ENCODE results near the gene COX4I2.
"Not testable (repeated sequence)": the region's sequence is repeated elsewhere in the genome, so short reads cannot be mapped to it uniquely, and the experiment has no call there.

The COX4I2 gene

DNA sequence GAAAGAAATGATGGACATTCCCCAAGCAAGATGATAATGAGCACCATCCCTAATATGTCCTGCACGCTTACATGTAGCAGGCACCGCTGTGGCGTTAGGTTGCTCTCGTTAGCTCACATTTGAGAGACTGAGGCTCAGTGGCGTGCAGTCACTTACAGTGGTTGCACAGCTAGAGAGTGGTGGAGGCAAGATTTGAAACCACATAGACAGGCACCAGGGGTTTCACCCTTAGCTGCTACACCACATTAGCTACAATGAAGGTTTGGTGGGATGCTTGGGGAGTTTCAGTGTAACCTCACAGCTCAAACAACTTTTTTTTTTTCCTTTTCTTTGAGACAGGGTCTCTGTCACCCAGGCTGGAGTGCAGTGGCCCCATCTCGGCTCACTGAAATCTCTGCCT, 3.7 kb downstream of the COX4I2 start:
- in situ Hi-C loops (cut with MboI; ENCODE audit: low sequenced_read_pairs, unreplicated experiment) = no loop called here
- DNase-seq (ENCODE audit: low spot score) = no peak
- TF ChIP-seq, protein P1, sequence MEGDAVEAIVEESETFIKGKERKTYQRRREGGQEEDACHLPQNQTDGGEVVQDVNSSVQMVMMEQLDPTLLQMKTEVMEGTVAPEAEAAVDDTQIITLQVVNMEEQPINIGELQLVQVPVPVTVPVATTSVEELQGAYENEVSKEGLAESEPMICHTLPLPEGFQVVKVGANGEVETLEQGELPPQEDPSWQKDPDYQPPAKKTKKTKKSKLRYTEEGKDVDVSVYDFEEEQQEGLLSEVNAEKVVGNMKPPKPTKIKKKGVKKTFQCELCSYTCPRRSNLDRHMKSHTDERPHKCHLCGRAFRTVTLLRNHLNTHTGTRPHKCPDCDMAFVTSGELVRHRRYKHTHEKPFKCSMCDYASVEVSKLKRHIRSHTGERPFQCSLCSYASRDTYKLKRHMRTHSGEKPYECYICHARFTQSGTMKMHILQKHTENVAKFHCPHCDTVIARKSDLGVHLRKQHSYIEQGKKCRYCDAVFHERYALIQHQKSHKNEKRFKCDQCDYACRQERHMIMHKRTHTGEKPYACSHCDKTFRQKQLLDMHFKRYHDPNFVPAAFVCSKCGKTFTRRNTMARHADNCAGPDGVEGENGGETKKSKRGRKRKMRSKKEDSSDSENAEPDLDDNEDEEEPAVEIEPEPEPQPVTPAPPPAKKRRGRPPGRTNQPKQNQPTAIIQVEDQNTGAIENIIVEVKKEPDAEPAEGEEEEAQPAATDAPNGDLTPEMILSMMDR (IDR thresholded peaks at IDR 0.05; ENCODE audit: borderline replicate concordance, control extremely low read depth, extremely low read depth, insufficient read depth, missing control alignments) = no peak

DNA sequence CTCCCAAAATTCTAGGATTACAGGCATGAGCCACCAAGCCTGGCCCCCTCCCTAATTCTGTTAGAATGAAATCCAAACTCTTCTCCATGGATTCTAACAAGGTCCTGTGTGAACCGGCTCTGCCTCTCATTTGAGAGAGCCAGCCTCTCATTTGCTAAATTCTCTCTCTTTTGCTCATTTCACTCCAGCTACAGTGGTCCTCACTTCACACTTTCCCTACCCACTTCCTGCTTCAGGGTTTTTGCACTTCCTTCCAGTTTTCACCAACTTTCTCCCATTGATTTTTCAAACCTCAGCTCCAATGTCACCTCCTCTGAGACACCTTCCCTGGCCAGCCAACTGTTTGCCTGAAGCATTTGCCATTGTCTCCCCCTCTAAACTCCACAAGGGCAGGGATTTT, 5.1 kb downstream of the COX4I2 start:
- DNase-seq (ENCODE audit: low spot score) = no peak
- in situ Hi-C loops (cut with MboI; ENCODE audit: low sequenced_read_pairs, unreplicated experiment) = no loop called here
- TF ChIP-seq, protein P1 (IDR thresholded peaks at IDR 0.05; ENCODE audit: borderline replicate concordance, control extremely low read depth, extremely low read depth, insufficient read depth, missing control alignments) = no peak

DNA sequence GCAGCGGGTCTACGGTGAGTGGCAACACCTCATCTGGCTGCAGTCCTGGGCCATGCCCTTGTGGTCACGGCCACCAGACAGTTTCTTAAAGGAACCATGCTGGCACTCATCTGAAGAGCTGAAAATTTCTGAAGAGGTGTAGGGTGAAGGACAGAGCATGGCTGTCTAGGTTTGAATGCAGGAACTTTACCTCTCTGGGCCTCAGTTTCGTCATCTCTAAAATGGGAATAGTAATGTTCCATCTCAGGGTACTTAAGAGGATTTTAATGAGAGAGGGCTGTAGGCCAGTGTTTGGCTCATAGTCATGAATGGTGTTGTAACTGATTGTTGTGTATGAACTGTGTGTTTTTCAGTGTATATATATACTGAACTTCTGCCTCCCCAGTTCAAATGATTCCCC, 5.8 kb downstream of the COX4I2 start:
- in situ Hi-C loops (cut with MboI; ENCODE audit: low sequenced_read_pairs, unreplicated experiment) = no loop called here
- DNase-seq (ENCODE audit: low spot score) = no peak
- TF ChIP-seq, protein P1 (IDR thresholded peaks at IDR 0.05; ENCODE audit: borderline replicate concordance, control extremely low read depth, extremely low read depth, insufficient read depth, missing control alignments) = no peak

DNA sequence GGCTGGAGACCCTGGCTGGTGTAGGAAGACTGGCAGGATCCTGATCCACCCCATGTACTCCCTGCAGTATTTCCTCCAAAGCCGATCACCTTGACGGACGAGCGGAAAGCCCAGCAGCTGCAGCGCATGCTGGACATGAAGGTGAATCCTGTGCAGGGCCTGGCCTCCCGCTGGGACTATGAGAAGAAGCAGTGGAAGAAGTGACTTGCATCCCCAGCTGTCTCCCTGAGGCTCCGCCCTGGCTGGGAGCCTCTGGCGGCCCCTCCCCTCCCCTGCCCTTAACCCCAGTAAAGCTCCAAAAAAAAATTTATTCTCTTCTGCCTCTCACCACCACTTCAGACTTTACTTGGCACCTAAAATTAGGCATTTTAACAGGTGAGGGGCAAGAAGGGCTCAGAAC, 7.0 kb downstream of the COX4I2 start:
- TF ChIP-seq, protein P1 (IDR thresholded peaks at IDR 0.05; ENCODE audit: borderline replicate concordance, control extremely low read depth, extremely low read depth, insufficient read depth, missing control alignments) = no peak
- no peak for DNase-seq (ENCODE audit: low spot score)
- in situ Hi-C loops (cut with MboI; ENCODE audit: low sequenced_read_pairs, unreplicated experiment) = no loop called here

DNA sequence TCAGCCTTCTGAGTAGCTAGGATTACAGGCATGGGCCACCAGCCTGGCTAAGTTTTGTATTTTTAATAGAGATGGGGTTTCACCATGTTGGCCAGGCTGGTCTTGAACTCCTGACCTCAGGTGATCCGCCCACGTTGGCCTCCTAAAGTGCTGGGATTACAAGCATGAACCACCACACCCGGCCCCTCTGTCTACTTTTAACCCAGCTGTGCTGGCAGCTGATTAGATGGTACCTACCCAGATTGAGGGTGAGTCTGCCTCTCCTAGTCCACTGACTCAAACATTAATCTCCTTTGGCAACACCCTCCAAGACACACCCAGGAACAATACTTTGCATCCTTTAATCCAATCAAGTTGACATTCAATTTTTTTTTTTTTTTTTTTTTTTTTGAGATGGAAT, 10.4 kb downstream of the COX4I2 start:
- DNase-seq (ENCODE audit: low spot score) = not testable (repeated sequence)

DNA sequence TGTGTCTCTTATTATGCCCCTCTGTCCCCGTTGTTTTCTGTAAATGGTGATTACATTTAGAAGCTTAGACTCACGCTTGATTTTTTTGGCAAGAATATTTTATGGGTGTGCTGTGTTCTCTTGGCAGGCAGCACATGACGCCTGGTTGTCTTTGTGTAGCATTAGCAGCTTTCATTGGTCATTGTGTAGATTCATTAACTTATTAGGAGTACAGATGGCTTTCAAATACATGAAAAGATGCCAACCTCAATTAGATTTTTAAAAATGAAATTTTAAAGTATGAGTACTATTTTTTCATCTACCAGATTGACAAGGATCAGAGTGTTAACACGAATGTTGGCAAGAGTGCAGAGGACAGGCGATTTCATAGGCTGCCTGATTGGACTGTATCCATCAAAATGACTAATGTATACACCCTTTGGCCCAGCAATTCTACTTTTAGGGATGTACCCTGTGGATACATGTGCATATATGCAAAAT, 15.2 kb downstream of the COX4I2 start:
- TF ChIP-seq, protein P1 (IDR thresholded peaks at IDR 0.05; ENCODE audit: borderline replicate concordance, control extremely low read depth, extremely low read depth, insufficient read depth, missing control alignments) = no peak
- in situ Hi-C loops (cut with MboI; ENCODE audit: low sequenced_read_pairs, unreplicated experiment) = no loop called here
- no peak for DNase-seq (ENCODE audit: low spot score)

More for the DNA sequence above, 10.4 kb downstream of the COX4I2 start:
- in situ Hi-C loops (cut with MboI; ENCODE audit: low sequenced_read_pairs, unreplicated experiment) = not testable (repeated sequence)

DNA sequence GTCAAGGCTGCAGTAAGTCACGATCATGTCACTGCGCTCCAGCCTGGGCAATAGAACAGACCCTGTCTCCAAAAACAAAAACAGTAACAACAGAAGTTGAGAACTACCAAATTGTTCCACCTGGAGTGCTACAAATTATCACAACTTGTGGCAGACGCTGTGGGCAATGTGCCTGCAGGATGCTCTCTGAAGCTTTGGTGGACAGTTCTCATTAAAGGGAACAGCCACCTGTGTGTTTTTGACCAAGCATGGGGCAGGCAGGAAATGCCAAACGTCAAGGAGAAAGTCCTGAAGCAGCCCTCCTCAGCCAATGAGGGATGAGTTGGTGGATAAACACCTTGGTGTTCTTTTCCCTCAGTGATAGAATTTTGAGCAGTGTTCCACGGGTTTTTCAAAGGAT, 15.8 kb downstream of the COX4I2 start:
- TF ChIP-seq, protein P1 (IDR thresholded peaks at IDR 0.05; ENCODE audit: borderline replicate concordance, control extremely low read depth, extremely low read depth, insufficient read depth, missing control alignments) = no peak
- DNase-seq (ENCODE audit: low spot score) = no peak
- in situ Hi-C loops (cut with MboI; ENCODE audit: low sequenced_read_pairs, unreplicated experiment) = no loop called here
